HG03060 (cell line): ENCODE data around the gene MICAL2.

Source experiments
- ATAC-seq: cut with Tn5 transposase; IDR thresholded peaks from one replicate; pipeline ENCODE4 v1.9.1; 2021; ENCODE audit warnings: low read depth, moderate number of reproducible peaks; ENCODE audit not compliant: unreplicated experiment

The MICAL2 gene

DNA sequence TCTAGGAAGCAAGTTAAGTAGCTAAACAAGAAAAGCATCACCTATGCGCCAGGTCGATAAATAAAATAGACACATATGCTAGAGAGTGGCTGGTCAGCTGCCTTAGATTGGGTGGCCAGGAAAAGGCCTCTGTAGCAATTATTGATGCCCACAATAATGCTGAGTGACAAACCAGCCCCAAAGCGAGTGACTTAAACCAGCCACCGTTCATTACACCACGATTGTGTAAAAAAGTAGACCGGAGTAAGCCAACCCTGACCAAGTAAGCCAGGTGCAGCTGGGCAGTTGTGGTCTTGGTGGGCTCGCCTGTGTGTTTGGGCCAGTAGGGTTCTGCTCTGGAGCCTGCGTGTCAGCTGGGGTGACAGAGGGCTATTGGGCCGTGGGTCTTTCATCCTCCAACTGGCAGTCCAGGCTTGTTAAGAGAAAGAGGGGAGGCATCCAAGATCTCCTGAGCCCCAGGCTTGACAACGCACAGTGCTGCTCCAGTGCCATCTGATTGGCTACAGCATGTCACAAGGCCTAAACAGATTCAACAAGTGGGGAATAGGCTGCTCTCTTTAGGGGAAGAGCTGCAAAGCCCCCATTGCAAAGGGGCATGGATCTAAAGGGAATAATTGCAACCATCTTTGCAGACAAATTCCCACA is 166.6 kb downstream of the MICAL2 start:
- ATAC-seq = no peak

DNA sequence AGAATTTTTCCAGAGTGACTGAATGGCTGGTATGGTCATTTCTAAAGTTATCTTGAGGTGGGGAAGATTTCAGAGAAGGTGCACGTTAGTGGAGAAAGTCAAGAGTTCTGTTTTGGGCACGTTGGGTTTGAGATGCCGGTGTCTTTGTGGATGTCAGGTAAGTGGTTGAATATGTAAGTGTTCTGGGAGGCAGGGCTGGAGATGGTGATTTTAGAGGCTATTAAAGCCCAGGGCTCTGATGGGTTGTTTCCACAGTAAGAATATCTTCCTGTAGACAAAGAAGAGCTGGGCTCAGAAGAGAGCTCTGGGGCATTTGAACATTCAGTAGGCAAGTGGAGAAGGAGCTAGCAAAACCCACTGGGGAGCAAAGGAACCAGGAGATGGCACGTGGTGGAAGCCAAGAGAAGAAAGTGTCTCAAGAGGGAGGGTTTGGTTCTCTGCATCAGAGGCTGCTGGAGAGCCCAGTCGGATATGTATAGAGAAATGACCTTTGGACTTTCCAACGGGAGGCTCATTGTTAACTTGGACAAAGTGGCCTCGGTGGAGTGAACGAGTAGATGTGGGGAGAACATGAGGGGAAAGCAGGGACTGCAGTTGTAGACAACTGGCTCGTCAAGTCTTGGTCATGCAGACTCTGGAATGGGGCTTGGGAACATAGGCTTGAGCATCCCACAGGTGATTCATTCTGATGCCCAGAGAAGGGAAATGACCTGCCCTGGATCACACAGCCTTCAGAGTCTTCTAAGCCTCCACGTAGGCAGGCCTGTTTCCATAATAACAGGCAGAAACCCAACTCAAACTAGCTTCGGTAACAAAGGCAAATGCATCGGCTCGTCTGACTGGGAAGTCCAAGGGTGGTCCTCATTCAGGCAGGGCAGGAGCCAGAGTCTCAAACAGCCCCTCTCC is 168.6 kb downstream of the MICAL2 start:
- no peak for ATAC-seq

DNA sequence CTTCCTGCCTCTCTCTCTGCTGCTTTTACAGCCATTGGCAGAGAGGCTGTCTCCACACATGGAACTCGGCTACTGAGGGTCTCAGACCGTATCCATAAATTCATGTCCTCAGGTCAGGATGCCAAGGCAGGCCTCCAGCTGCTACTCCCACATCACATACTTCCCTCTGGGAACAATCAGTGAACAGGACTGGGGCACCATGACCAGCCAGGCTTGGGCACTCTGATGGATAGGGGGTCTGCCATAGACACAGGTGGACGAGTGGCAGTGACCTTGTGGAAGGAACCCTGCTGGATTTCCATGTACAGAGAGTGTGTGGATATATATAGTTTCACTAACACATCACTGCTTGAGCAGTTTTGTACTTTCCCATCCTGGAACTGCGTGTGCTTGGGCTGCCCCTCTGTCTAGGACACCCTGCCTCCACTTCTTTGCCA is 169.3 kb downstream of the MICAL2 start:
- no peak for ATAC-seq

DNA sequence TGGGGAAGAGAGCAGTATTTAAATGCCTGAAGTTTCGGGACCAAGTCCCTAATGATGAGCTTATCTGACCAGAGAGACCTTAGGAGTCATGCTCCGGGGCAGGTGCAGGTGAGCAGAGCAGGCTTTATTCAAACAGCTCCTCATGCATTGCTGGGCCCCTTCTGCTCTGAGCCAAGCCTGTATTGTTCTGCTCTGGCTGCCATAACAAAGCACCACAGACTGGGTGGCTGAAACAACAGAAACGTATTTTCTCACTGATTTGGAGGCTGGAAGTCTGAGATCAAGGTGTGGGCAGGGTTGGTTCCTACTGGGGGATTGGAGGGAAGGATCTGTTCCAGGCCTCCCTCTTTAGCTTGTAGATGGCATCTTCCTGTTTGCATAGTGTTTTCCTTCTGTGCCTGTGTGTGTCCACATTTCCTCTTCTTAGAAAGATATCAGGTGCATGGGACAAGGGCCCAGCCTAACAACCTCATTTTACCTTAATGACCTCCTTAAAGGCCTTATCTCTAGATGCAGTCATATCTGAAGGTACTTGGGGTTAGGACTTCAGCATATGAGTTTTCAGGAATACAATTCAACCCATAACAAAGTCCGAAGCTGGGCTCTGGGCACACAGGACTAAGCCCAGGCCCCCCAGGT is 169.9 kb downstream of the MICAL2 start:
- no peak for ATAC-seq

DNA sequence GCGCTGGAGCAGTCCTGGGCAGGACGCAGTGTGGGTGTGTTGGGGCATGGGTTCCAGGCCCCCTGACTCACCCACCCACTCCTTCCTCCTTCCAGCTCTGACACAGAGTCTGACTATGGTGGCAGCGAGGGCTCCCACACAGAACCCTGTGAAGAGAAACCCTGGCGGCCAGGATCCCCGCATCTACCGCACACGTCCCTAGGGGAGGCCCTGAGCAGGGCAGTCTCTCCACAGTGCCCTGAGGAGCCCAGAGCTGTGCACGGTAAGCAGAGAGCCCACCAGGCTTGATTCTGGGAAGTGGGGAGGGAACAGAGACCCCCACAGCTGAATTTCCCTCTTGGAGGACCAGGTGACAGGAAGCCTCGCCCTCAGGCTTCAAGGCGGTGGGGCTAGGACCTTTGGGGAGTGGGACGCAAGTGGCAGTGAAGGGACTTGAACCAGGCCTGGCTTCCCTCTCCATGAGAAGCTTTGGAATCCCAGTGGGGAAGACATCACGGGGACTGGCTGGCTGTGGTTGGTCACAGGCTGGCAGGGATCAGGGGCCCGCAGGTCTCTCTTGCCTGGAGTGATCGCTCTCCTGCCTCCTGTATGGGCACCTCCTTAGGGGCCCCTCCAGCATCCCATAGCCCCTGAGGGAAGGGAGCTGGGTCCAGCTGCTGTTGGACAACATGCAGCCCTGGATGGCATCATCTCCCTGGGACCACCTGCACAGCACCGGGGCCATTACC is 170.6 kb downstream of the MICAL2 start:
- ATAC-seq = no peak

DNA sequence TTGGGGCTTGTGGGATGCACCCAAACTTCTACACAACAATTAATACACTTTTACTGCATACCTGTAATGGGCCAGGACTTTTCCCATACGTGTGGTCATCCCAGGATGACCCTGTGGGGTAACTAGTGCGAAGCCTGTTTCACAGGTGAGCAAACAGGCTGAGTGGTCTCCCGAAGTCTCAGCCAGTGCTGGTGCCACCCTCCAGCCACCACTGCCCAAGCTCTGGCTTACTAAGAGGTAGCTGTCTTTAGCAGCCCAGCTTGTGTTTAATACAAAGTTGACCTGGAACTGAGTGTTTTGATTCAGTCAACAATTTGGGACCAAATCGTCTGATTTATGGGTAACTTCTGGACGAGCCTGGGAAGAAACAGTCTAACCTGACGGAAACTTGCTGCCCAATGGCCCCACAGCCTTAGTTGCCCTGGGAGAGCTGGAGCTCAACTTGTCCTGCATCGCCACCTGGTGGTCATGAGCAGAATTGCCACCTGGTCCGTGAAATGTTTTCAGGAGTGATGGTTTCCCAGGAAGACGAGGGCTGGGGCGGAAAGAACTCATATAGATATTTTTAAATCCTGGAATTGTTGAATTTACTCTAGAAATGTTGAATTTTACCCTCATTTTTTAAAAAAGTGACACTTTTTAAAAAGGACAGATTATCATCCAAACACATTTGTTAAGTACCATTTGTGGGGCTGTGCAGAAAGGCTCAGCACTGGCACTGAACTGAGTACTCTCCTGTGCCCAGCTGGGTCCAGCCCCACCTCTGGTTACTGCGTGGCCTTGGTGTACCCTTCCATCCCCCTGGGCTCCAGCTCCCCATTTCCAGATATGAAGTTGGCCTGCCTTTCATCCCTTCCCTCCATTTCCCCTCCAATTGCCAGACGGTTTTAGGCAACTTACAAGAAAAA is 171.4 kb downstream of the MICAL2 start:
- no peak for ATAC-seq

DNA sequence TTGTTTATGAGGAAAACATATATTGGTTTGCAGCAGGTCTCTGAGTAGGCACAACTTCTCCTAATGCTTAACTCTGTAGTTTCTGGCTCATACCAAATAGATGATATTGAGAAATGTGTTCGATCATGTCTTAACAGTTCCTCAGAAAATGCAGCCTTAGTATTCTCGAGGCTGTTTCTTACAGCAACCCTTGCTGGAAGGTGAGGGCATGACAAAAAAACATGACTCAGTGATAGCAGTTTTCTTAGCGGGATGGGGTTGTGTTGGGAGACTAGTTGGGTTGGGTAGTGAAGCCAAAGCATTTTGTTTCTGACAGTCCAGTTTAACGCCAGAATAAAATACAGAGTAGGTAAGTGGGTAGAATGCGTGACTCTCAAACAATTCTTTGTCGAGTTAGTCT is 172.3 kb downstream of the MICAL2 start:
- no peak for ATAC-seq

DNA sequence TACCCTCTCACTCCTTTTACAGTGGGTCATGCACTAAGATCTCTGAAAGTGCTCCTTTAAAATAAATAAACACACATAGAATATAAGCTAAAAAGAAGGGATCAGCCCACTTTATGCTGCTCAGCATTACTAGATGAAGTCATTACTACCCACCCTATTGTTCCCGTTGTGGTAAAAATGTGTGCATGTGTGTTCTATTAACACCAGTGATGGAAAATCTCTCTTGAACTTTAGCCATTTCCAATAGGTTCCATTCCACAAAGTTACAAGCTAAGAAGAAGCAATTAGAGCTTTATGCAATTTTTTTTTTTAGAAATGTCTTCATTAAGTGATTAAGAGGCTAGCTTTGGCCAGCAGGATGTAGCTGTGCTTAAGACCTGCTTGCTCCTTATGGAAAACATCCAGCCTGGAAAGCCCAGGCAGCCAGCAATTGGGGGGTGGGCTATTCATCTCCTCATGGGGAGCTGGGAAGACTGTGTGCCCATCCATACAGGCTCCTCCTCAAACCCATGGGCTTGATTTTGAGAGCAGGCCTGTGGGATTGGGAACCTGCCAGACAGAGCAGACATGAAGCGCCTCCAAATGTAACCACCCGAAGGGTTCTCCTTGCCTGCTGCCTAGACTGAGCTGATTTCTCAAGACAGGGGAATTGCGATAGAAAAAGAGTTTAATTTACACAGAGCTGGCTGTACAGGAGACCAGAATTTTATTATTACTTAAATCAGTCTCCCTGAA is 174.1 kb downstream of the MICAL2 start:
- ATAC-seq = no peak

DNA sequence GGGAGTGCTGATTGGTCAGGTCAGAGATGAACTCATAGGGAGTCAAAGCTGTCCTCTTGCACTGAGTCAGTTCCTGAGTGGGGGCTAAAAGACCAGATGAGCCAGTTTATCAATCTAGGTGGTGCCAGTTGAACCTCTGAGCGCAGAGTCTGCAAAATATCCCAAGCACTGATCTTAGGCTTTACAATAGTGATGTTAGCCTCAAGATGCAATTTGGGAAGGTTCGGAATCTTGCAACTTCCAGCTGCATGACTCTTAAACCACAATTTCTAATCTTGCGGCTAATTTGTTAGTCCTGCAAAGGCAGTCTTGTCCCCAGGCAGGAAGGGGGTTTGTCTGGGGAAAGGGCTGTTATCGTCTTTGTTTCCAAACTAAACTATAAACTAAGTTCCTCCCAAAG is 174.7 kb downstream of the MICAL2 start:
- no peak for ATAC-seq

DNA sequence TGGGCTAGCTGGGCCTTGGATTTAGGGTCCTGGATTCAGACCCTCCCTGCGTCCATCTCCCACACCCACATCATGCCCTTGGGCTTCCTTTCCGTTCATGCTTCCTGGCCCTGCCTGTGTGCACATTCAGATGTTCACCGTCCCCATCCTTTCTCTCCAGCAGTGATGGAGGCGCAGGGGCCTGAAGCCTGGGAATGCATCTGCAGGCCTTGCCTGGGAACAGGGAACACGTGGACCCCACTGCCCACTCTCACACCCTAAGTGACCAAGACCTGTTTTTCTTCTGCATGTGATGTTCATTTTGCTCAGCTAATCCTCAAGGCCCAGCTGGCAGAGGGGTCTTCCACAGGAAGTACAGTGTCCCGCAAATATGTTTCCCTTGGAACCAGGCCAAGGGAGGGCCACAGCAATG is 175.4 kb downstream of the MICAL2 start:
- ATAC-seq = no peak

DNA sequence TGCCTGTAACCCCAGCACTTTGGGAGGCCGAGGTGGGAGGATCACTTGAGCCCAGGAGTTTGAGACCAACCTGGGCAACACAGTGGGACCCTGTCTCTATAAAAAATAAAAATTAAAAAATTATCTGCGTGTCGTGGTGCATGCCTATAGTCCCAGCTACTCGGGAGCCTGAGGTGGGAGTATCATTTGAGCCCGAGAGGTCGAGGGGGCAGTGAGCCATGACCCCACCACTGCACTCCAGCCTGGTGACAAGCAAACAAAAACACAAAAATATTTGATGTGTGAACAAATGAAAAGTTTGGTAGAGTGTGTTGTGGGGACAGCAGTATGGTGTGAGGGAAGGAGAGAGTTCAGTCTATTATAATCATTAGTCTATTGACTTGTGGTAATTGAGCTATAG is 176.2 kb downstream of the MICAL2 start:
- ATAC-seq = no peak

DNA sequence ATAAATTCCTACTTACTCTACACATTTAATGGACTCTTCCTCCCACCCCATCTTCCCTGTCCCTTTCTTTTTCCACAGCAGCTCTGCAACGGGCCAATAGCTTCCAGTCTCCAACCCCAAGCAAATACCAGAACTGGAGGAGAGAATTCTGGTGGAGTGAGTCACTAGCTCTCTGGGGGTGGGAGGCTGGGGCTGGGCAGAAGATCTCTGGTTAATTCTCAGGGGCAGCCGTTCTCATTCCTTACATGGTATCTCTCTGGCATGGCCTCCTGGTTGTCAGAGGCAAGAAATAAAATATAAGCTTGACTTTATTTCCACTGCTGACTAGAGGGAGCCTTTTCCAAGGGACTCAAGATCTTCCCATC is 176.6 kb downstream of the MICAL2 start:
- ATAC-seq = no peak

DNA sequence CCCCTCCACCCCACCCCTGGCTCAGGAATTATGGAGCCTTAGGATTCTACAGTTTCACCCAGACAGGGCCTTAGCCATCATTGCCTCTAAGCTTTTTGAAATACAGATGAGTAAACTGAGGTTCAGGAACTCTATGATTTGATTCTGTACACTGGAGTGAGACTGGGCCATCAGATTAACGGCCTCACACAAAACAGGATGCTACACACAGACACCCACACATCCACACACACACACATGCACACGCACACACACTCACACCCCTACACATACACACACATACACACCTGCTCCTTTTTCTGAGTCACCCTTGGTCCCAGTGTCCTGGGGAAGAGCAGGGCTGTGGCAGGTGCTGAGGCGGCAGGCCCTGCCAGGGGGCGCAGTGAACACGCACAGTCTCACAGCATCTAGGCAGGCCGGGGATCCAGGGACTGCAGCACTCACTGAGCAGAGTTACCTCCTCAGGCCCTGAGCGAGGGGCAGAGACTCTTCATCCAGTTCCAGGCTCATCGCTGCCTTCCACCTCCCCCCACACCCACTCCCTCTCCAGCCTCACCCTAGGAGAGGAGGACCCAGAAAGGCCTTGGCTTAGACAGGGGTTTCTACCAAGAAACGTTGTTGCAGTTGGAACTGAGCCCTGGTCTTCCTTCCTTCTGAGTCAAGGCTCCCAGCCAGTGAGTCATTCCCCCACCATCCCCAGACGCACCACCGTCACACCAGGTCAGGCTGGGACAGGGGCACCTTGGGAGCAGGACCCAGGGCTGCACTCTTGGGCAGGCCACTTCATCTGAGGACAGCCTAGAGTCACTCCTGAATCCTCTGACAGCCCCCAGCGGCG is 177.2 kb downstream of the MICAL2 start:
- no peak for ATAC-seq

DNA sequence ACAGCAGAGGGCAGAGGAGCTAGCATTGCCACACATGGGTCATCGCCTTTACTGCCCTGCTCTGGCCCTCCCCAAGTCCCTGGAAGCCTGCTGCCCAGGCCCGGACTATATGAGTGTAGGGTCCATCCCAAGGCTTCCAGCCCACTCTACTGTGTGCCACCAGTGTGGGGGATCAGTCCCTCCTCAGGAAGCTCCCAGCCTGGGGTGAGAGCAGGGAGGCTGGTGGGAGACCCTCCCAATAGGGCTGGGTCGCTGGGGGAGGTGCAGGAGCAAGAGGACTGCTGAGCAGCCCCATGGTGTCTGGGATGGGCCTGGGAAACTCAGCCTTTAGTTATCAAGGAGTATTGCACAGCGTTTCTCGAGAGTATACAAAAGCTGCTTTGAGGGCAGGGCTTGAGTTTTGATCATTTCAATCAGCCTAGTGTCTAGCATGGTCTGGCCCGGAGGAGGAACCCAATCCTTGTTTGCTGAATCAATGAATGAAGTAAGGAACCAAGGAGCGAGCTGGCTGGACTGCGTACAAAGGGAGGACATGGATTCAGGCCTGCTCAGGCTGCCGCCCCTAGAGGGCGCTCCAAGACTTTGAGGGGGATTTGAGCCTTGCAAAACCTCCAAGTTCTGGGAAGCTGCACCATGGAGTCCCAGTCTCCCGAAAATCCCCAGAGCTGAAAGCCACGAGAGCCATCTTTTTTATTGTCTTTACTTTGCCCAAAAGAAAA is 178.0 kb downstream of the MICAL2 start:
- no peak for ATAC-seq

DNA sequence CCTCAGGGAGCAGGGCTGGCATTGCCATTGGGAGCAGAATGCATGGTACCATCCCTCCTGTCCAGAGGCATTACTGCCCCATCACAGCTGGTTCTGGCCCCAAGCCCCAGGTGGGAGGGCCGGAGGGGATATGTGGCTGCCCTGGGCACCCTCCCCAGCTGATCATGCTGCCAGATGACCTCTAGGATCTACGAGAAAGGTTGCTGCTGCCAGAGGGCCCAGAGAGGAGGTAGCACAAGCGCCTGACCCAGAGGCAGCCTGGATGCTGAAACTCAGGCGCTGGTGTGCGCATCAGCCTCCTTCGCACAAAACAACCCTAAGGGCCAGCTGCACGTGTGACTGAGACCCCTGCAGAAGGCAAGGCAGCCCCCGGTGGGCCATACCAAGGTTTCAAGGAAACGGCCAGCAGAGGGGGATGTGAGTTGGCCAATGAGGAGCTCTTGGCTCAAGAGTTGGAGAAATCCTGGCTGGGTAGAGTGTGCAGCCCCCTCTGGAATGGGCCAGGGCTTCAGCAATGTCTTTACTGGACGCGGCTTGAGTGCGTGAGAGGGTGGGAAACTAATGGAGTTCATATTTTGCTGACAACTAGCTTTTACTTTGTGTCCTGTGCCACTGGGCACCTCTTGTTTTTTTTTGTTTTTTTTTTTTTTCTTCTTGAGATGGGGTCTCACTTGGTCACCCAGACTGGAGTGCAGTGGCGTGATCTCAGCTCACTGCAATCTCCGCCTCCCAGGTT is 178.7 kb downstream of the MICAL2 start:
- ATAC-seq = no peak

DNA sequence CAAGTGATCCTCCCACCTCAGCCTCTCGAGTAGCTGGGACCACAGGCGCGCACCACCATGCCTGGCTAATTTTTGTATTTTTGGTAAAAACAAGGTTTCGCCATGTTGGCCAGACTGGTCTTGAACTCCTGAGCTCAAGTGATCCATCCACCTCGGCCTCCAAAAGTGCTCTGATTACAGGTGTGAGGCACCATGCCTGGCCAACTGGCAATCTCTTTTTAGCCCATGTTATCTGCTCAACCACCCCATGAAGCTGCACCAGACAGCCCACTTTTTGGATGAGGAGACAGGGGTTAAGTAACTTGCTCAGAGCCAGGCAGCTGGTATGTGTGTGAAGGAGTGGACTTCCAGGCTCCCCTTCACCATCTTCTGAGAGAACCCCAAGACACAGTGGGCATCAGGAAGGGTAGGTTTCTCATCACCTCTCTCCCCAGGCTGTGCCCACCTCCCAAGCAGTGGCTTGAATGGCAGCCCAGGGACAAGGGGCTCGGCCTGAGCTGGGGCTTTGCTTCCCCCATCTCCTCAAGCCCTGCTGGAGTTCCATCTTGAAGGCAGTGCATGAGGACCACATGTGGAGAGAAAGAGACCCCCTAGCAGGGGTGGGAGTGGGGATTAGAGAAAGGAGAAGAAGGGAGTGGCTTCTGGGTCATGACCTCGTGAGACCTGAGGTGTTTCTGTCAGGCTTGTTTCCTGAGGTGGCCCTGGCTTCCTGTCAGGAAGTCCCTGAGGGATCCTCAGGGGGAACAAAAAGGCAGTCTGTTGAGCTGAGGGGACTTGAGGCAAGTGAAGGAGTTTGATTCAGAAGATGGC is 179.5 kb downstream of the MICAL2 start:
- ATAC-seq = no peak
